GM18907 (cell line): ENCODE data around the gene GUCA1A.
"Not testable (repeated sequence)": the region's sequence is repeated elsewhere in the genome, so short reads cannot be mapped to it uniquely, and the experiment has no call there.

Experiments used
- ATAC-seq: cut with Tn5 transposase; IDR thresholded peaks from one replicate; pipeline ENCODE4 v1.9.1; 2021; ENCODE audit warnings: mild to moderate bottlenecking, moderate library complexity; ENCODE audit not compliant: unreplicated experiment

Gene GUCA1A

DNA sequence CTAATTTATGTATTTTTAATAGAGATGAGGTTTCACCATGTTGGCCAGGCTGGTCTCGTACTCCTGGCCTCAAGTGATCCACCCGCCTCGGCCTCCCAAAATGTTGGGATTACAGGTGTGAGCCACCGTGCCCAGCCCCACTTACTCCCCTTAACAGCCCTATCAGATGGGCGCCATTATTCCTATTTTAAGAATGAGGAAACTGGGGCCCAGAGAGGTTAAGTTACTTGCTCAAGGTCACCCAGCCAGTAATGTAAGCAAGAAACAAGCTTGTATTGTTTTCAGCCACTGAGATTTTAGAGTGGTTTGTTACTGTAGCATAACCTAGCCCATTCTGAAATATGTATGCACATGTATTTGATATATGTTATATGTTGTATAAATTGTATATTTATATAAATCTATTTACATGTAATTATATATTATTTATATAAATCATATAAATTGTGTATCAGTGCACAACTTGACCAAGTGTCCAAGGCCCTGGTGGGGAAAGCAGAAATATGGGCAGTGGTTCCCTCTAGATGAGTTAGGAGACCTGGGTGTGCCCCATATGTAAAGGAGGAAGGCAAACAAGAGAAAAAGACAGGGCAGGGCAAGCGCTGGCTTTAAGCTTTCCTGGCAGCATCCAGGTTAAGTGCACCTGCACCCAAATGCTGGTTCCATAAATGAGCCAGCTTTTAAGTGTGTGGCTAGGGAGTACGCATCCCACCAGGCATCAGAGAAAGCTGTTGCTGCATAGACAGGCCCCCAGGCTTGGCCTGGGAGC, 1.2 kb upstream of the GUCA1A start:
- no peak for ATAC-seq

- no peak for ATAC-seq
Observed at GRCh38 chr6:42175860-42176259, 2.7 kb downstream of the GUCA1A start.

GRCh38 chr6:42176981-42177380, 3.8 kb downstream of the GUCA1A start:
- ATAC-seq = no peak

- ATAC-seq = no peak
Observed at GRCh38 chr6:42177514-42178364, 4.6 kb downstream of the GUCA1A start.

GRCh38 chr6:42179261-42179944, 6.2 kb downstream of the GUCA1A start:
- ATAC-seq = no peak

GRCh38 chr6:42179945-42180313, 6.8 kb downstream of the GUCA1A start:
- no peak for ATAC-seq

GRCh38 chr6:42182101-42182500, 8.9 kb downstream of the GUCA1A start:
- no peak for ATAC-seq

DNA sequence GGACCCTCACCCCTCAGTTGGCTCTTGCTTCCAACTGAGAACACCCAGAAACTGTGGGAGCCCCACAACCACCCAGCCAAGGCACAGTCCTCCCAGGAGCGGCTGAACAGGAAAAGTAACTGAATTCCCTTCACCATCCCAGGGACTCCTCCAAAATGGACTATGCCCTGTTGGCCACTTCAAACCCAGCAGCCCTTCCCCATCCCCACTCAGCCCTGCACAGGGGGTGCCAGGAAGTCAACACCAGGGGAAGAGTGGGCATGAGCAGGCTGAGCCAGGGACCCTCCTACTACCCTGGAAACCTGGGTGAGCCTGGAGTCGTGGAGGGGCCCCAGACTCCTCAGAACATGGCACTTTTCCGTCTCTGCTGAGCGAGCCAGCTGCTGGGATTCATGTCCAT, 11.3 kb downstream of the GUCA1A start:
- no peak for ATAC-seq

DNA sequence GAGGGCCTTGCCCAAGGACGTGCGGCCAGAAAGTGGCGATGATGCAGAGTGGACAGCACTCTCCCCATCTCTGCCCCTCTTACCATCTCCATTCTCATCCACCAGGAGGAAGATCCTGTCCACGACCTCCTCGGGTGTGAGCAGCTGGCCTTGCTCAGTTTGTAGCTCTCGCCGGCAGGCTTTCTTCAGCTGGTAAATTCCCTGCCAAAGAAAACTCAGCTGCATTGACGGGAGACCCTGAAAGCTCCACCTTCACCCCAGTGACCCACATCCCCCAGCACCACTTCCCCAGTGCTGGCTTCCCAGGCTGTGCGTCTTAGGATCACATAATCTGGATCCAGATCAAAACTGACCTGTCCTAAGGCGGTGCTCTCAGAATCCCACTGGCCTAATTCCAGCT, 12.4 kb downstream of the GUCA1A start:
- no peak for ATAC-seq

DNA sequence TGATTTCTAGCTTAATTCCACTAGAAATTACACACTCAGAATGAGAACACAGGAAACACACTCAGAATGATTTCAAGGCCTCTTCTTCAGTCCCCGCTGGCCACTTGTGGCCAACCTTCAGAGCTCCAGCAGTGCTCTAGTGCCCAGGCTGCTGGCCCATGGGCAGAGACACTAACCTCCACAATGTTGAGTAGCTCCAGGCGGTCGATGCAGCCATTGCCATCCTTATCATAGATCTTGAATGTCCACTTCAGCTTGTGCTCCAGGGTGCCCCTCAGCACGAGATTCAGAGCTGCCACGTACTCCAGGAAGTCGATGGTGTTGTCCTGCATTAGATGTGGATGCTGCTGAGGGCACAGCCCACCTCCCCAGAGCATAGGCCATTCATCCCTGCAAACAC, 15.2 kb downstream of the GUCA1A start:
- no peak for ATAC-seq

GRCh38 chr6:42190554-42191183, 17.5 kb downstream of the GUCA1A start:
- no peak for ATAC-seq

- not testable (repeated sequence) for ATAC-seq
Observed at GRCh38 chr6:42192385-42192784, 19.2 kb downstream of the GUCA1A start.

DNA sequence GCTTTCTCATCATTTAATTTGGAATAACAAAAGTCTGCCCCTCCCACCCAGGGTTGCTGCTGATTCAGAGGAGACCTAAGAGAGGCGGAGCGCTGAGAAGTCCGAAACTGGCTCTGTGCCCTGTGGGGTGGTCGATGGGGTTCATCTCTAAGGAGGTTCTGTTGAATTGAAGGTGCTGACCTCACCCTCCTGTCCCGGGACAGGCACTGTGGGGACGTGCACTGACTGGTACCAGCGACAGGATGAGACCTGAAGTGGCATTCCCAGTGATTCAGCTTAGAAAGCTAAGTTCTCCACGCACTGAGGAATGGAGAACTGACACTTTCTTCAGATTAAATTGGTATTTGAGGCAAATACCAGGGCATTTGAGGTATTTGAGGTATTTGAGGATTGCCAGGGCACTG, 20.3 kb downstream of the GUCA1A start:
- ATAC-seq = no peak

DNA sequence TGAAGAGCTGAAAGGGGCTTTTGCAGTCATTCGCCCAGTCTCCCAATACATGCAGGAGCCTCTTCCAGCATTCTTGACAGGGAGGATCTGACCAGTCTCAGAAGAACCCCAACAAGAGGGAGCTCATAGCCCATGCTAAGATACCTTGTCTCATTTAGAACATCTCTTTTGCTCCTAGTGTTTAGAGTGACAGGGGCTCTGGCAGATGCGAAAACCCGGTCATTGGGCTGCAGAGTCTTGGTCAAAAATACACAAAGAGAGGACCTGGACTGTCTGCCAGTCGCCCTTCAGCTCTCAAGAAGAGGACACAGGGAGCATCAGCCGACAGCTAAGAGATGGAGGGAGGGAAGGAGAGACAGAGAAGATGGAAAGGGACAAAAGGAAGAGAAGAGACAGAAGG, 20.9 kb downstream of the GUCA1A start:
- no peak for ATAC-seq

DNA sequence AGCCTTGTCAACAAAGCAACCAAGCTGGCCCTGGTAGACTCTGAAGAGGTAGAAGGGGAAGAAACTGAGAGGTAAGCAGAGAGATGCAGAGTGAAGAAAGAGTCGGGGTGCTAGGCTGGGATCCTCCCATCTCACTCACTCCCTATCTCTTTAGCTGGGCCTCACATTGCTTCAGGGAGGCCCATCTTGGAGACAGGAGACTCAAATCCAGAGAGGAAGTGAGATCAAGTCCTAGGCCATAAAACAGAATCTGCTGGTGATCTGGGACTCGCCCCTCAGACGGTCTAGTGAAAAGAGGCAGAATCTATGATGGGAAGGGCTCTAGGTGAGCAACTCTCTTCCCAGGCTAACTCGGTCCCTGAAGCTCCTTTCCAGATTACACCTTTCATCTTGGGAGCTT, 22.3 kb downstream of the GUCA1A start:
- ATAC-seq = no peak

GRCh38 chr6:42197555-42198362, 24.6 kb downstream of the GUCA1A start:
- ATAC-seq = no peak

GRCh38 chr6:42199106-42199981, 26.2 kb downstream of the GUCA1A start:
- ATAC-seq = no peak

GRCh38 chr6:42200035-42200434, 26.9 kb downstream of the GUCA1A start:
- ATAC-seq = no peak

DNA sequence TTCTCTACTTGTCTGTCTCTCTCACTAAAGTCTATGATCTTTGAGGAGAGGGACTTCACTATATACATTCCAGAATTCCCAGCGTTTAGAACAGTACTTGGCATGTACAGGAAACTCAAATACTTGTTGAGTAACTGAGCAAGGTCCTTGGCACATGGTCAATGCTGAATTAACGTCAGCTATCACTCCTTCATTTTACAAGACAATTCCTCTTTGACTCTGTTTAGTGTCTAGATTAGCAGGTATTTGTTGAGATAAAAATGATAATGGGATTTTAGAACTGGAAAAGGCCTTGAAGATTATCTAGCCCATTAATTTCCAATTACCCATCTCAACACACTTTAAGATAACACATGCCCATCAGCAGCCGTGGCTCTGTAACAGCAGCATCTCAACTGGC, 28.2 kb downstream of the GUCA1A start:
- ATAC-seq = no peak
